ENCODE results near the gene ZNHIT6.
"Not testable (repeated sequence)": the region's sequence is repeated elsewhere in the genome, so short reads cannot be mapped to it uniquely, and the experiment has no call there.

GRCh38 chr1:85639920-85640319 lies 68.3 kb downstream of the ZNHIT6 start:
- TF ChIP-seq CBFB (CRISPR knock-in tag; IDR thresholded peaks at IDR 0.05; ENCODE audit: low read depth); CTCF (IDR thresholded peaks at IDR 0.05); JUN (CRISPR knock-in tag; IDR thresholded peaks at IDR 0.05); TEAD1 (CRISPR knock-in tag; IDR thresholded peaks at IDR 0.05); NFYB (CRISPR knock-in tag; conservative IDR thresholded peaks at IDR 0.05; ENCODE audit: low read depth); FOXP4 (CRISPR knock-in tag; IDR thresholded peaks at IDR 0.05); ATF3 (CRISPR knock-in tag; conservative IDR thresholded peaks at IDR 0.05); NR2C2 (CRISPR knock-in tag; IDR thresholded peaks at IDR 0.05); E2F1 (CRISPR knock-in tag; IDR thresholded peaks at IDR 0.05); SP1 (CRISPR knock-in tag; conservative IDR thresholded peaks at IDR 0.05); AFF4 (CRISPR knock-in tag; IDR thresholded peaks at IDR 0.05; ENCODE audit: borderline replicate concordance): not testable (repeated sequence)

All from WTC11 (cell line).